Loucy (cell line): ENCODE data around the gene TMOD1.

Source experiments
- CTCF ChIP-seq: fragments of 200-600 bp; sonication (generic); conservative IDR thresholded peaks from 2 replicates; pipeline ENCODE4 v1.5.1; 2014; ENCODE audit warnings: mild to moderate bottlenecking, antibody characterized with exemption, low read length
- EZH2phosphoT487 ChIP-seq: fragments of 200-600 bp; IDR thresholded peaks from 2 replicates; pipeline ENCODE4 v1.6.1; 2018; ENCODE audit warnings: antibody characterized with exemption, mild to moderate bottlenecking, moderate library complexity, borderline replicate concordance

DNA sequence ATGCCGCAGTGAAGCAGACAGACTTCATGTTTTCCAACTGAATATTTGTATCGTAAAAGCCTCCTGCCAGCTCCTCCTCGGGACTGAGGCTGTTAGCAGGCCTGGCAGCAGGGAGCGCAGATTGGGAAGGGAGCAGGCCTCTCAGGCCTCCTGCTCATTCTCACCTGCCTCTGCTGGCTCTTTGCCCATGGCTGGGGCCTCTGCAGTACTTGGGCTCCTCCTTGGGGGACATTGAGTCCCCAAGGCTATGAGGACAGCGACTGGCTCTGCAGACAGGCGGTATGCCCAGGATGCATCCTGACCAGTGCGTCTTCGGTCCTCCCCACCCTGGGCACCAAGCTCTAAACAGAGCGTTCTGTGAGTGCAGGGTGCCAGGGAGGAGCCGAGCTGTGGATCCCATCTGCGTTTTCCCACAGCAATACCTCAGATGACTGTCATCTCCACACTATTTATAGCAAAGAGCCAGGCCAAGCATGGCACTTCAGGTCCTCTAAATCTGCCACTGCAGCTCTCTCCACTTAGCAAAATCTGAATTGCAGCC lies 93.0 kb downstream of the TMOD1 start:
- TF ChIP-seq CTCF (no peak), EZH2phosphoT487 (no peak)
